Measurements from ENCODE around the gene NDUFB1.

DNA sequence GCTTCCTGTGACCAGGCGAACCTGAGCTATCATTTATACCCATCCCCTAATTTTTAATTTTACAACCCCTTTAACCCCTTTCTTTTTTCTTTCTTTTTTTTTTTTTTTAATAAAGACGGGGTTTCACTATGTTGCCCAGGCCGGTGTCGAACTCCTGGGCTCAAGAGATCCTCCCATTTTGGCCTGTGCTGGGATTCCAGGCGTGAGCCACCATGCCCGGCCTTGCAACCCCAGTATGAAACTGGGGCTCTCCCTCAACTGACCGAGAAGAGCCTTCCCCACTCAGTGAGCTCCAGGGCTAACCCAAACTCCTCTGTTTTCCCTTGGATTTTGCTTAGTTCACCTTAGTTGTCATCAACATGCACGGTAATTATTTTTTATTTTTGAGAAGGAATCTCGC, 1.3 kb upstream of the NDUFB1 start:
- TF ChIP-seq POLR2A (IDR thresholded peaks at IDR 0.05) (no peak), CTCF (IDR thresholded peaks at IDR 0.05) (no peak)
